GM12864 (cell line): ENCODE data around the gene ETS1.
"Not testable (repeated sequence)": the region's sequence is repeated elsewhere in the genome, so short reads cannot be mapped to it uniquely, and the experiment has no call there.

Experiments
- DNase-seq: peaks from one replicate; pipeline ENCODE4 v3.0.0-alpha.2; 2011; ENCODE audit warnings: low read depth
- H3K4me3 ChIP-seq: 2 replicates; pipeline ENCODE4 v1.5.1; 2011; ENCODE audit warnings: mild to moderate bottlenecking, low read depth, low read length, control low read depth
- TF ChIP-seq, protein P1 (sequence below): IDR thresholded peaks from 2 replicates; pipeline ENCODE4 v1.5.1; 2011; ENCODE audit warnings: low read depth, mild to moderate bottlenecking, moderate library complexity, low read length, control low read depth, inconsistent platforms; ENCODE audit errors: missing control alignments

ETS1 gene

DNA sequence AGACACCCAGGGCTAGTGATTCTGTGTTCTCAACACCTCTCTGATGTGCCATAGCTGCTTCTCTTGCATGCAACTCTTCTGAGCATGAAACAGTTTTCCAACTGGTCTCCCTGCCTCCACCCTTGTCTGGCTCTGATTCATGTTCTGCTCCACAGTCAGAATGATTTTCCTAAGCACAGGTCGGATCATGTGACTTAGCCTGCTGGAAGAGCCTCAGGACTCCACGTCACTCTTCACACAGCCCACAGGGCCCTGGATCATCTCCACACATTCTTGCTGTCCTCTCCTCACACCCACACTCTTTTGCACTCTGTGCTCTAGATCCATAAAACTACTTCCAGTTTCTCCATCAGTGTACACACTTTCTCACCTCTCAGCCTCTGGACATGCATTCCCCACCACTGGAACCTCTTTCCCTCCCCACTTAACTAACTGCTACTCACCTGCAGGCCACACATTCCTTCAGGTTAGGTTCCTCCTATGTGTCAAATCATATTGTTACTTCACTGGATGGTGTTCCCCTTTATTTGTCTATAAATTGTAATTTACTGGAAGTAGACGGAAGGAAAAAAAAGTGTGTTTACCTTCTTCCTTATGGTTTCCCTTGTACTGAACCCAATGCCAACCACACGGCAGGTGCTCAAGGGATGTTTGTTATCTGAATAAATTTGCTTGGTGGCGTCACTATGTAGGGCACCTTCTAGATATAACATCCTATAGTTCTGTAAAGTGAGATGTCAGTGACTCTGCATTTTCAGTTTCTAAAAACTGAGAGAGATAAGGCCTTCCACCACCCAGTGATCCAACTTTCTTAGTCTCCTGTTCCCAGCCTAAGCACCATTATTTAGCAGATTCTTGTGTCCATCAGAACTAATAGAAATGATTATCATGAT is 133.7 kb downstream of the ETS1 start:
- TF ChIP-seq, protein P1, sequence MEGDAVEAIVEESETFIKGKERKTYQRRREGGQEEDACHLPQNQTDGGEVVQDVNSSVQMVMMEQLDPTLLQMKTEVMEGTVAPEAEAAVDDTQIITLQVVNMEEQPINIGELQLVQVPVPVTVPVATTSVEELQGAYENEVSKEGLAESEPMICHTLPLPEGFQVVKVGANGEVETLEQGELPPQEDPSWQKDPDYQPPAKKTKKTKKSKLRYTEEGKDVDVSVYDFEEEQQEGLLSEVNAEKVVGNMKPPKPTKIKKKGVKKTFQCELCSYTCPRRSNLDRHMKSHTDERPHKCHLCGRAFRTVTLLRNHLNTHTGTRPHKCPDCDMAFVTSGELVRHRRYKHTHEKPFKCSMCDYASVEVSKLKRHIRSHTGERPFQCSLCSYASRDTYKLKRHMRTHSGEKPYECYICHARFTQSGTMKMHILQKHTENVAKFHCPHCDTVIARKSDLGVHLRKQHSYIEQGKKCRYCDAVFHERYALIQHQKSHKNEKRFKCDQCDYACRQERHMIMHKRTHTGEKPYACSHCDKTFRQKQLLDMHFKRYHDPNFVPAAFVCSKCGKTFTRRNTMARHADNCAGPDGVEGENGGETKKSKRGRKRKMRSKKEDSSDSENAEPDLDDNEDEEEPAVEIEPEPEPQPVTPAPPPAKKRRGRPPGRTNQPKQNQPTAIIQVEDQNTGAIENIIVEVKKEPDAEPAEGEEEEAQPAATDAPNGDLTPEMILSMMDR, result no peak
- H3K4me3 ChIP-seq, result no peak overlapping the region
- DNase-seq, result no peak

DNA sequence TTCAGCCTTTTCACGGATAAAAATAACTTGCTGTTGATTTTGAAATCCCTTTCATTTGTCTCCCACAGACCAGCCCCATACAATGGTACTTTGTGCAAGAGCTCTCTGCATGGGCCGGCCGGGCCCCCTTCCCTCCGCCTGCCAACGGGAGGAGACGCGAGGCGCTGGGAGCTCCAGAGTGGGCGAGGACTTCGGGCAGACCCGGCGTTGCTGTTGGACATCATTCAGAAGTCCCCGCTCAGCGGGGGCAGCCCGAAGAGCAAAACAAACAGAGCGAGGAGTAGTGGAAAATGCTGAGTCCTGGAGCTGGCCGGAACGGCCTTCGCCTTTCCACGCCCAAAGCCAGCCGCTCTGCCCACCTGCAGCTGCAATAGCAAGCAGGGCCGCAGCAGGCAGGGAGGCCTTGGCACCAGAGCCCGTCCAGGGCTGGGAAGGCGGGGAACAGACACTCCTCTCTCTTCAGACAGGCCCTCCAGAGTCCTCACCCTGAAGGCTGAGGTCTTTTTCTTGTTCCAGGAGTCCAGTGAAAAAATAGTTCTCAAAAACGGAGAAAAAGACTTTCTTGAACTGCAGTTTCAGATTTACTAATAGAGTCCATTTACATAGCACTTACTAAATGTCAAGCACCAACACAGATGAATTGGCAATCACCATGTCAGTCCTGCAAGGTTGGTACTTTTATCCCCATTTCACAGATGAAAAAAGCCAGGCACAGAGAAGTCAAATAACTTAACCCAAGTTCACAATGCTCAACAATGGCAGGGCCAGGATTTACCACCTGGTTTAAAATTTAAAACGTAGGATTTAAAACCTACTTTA is 135.5 kb downstream of the ETS1 start:
- TF ChIP-seq, protein P1, result no peak
- H3K4me3 ChIP-seq, result no peak overlapping the region; the same call in 1 of the 2 replicates
- no peak for DNase-seq

DNA sequence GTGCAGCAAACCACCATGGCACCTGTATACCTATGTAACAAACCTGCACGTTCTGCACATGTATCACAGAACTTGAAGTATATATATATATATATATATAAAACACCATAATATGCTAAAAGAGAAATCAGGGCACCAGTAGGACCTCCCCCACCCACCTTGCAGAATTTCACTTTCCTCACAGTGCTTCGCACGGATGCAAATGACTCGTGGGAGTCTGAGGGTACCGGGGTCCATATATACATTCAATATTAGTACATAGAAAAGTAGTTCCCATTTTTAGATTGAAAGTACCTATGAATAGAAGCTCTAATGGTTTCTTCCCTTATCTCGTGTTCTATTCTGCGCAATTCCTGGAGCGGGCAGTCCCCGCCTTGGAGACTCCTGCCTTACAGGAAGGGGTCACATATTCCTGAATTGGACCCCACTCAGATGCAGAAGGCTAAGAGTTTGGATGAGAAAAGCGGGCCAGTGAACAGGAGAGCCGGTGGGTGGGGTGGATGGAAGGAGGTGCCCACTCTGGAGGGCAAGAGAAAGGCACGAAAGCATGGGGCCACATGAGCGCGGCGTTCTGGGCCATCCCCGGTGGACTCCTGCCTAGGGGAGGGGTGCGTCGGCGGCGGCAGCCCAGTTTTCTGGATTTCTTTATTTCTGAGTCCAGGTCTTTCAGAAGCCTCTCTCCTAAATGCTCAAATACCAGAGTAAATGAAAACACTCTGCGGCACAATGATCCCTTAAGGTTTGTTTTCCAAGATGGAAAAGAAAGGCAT is 136.3 kb downstream of the ETS1 start:
- no peak overlapping the region; the same call in 1 of the 2 replicates for H3K4me3 ChIP-seq
- DNase-seq, result no peak
- TF ChIP-seq, protein P1, result no peak

DNA sequence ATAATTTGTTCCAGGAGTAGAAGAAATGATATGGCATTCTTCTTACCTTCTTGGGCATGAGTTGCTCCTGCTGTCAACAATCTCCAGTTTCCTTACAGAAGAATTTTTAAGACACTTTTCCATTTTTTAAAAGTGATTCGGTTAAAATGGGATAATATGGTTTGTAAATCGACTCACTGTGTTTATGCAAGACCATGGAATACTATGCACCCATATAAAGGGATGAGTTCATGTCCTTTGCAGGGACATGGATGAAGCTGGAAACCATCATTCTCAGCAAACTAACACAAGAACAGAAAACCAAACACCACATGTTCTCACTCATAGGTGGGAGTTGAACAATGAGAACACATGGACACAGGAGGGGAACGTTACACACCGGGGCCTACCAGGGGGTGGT is 136.9 kb downstream of the ETS1 start:
- not testable (repeated sequence) for DNase-seq

DNA sequence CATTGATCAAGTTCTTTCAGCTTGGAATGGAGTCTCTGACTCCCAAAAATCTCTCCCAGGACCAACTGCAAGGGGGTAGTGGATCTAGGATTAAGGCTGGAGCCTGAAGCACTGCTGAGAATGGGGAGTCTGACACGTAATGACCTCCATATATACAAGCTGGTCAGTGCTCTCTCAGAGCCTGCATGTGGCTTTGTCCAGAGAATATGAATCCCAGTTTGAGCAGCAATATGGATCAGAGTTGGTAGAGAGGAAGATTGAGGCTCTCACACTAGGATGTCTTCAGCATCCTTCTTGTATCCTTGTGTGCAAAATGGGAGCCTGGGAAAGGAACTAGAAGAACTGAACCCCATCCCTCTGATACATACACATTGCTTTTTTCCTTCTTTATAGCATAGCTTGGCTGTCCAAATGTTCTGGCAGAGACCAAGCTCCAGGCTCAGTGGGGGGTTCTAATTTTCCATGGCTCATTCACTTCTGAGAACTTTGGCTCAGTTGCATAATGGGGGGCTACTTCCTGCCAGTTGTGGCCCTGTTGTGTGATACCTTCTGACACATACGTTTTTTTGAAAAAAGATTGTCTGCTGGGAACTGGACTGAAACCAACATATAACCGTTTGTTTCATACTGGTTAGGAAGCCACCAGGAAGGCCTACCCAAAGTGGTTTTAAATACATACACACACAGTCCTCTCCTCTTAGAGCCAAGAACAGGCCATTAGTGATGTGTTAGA is 138.2 kb downstream of the ETS1 start:
- H3K4me3 ChIP-seq, result no peak overlapping the region
- no peak for DNase-seq
- TF ChIP-seq, protein P1, result no peak

More for the DNA sequence above, 136.9 kb downstream of the ETS1 start:
- H3K4me3 ChIP-seq, result not testable (repeated sequence)

DNA sequence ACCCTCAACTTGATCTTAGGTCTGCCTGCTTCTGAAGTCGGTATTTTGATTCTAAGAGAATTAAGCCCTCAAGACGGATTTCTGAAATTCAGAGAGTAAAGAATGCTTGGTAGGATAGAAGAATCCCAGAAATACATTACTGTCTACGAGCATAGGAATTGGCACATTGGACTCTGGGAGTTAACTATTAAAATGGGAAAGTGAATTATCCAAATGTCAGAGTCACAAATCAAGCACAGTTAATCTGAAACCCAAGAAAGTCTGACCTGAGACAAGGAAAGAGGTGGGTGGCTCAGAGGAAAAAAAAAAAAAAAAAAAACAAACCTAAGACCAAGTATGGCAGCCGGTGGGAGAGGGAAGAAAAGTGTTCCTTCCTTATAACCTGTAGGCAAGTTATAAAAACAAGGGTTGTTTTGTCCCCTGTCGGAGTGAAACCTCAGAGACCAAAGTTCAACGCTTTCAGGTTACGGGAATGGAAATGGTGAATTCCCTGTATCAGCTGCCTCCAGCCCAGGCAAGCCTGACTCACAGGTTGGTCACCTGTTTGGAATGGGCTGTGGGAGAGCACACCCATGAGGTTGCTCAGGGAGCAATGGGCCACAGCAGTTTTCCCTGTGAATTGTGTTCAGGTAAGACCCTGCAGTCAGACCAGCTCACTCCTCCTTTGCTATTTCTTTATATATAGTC is 139.0 kb downstream of the ETS1 start:
- TF ChIP-seq, protein P1, result no peak
- no peak for DNase-seq
- H3K4me3 ChIP-seq, result no peak overlapping the region
